Hepatocyte (in vitro differentiated cells): Measurements from ENCODE around the gene DNAJC16. TPM values are rescaled to one million over a fixed set of nuclear protein-coding genes. Genes with fewer than 3 reads are reported as not detected.

ENCODE experiments used
- DNase-seq: peaks from one replicate; pipeline ENCODE4 v3.0.0-alpha.2; 2016; ENCODE audit warnings: low spot score
- H2AFZ ChIP-seq: fragments of 200-600 bp; sonication (generic); 2 replicates; pipeline ENCODE4 v1.6.0; 2016; ENCODE audit warnings: antibody characterized with exemption, mild to moderate bottlenecking
- H3K27ac ChIP-seq: fragments of 200-600 bp; sonication (generic); 2 replicates; pipeline ENCODE4 v1.5.1; 2016; ENCODE audit warnings: mild to moderate bottlenecking
- H3K27me3 ChIP-seq: fragments of 200-600 bp; sonication (generic); 2 replicates; pipeline ENCODE4 v1.6.1; 2016
- H3K36me3 ChIP-seq: fragments of 200-600 bp; sonication (generic); replicated peaks from 2 replicates; pipeline ENCODE4 v1.5.1; 2016; ENCODE audit warnings: low read depth; ENCODE audit not compliant: insufficient read depth
- H3K4me1 ChIP-seq: fragments of 200-600 bp; sonication (generic); 2 replicates; pipeline ENCODE4 v1.5.1; 2016; ENCODE audit warnings: mild to moderate bottlenecking, moderate library complexity; ENCODE audit not compliant: insufficient read depth
- H3K4me2 ChIP-seq: fragments of 200-600 bp; sonication (generic); 2 replicates; pipeline ENCODE4 v1.6.0; 2016
- H3K4me3 ChIP-seq: fragments of 200-600 bp; sonication (generic); 2 replicates; pipeline ENCODE4 v1.5.1; 2016; ENCODE audit warnings: mild to moderate bottlenecking
- H3K79me2 ChIP-seq: fragments of 200-600 bp; sonication (generic); 2 replicates; pipeline ENCODE4 v1.6.0; 2017; ENCODE audit warnings: mild to moderate bottlenecking
- H3K9me2 ChIP-seq: fragments of 200-600 bp; sonication (generic); replicated peaks from 2 replicates; pipeline ENCODE4 v1.6.0; 2017; ENCODE audit warnings: mild to moderate bottlenecking; ENCODE audit not compliant: insufficient read depth
- H3K9me3 ChIP-seq: fragments of 200-600 bp; sonication (generic); 2 replicates; pipeline ENCODE4 v1.5.1; 2016; ENCODE audit warnings: low read depth, mild to moderate bottlenecking
- H4K20me1 ChIP-seq: fragments of 200-600 bp; sonication (generic); 2 replicates; pipeline ENCODE4 v1.6.0; 2016; ENCODE audit warnings: mild to moderate bottlenecking; ENCODE audit not compliant: insufficient read depth, poor library complexity, severe bottlenecking
- CTCF ChIP-seq: fragments of 200-600 bp; sonication (generic); IDR thresholded peaks from 2 replicates; pipeline ENCODE4 v1.5.1; 2016; ENCODE audit warnings: antibody characterized with exemption, mild to moderate bottlenecking; ENCODE audit not compliant: poor library complexity
- EZH2 ChIP-seq: fragments of 200-600 bp; sonication (generic); IDR thresholded peaks from 2 replicates; pipeline ENCODE4 v1.6.1; 2016; ENCODE audit warnings: antibody characterized with exemption, mild to moderate bottlenecking, borderline replicate concordance
- EZH2phosphoT487 ChIP-seq: fragments of 200-600 bp; sonication (generic); IDR thresholded peaks from one replicate; pipeline ENCODE4 v1.6.1; 2018; ENCODE audit warnings: antibody characterized with exemption, mild to moderate bottlenecking, low read depth, moderate library complexity; ENCODE audit not compliant: unreplicated experiment, severe bottlenecking
- WGBS: methylation state at CpG from one replicate; pipeline ENCODE4 v1.1.6; 2016; ENCODE audit warnings: low lambda C conversion rate; ENCODE audit errors: missing lambda C conversion rate; 5-methylcytosine and 5-hydroxymethylcytosine counted together
- polyA plus RNA-seq: library from polyadenylated mRNA; unstranded; fragments of >200 nt; fragmentation: Nextera tagmentation; extraction: Ambion mirVana; gene quantifications from 2 replicates; pipeline ENCODE4 v1.2.1, GENCODE V29; 2016
- total RNA-seq: library from RNA; depleted of rRNA; stranded (reverse); fragments of >200 nt; gene quantifications from 2 replicates; pipeline ENCODE4 v1.2.3, GENCODE V29; 2014

The DNAJC16 gene
- total and polyA plus RNA-seq, 2 experiments from 2014 or later, result 9.6 to 21.1 TPM

DNA sequence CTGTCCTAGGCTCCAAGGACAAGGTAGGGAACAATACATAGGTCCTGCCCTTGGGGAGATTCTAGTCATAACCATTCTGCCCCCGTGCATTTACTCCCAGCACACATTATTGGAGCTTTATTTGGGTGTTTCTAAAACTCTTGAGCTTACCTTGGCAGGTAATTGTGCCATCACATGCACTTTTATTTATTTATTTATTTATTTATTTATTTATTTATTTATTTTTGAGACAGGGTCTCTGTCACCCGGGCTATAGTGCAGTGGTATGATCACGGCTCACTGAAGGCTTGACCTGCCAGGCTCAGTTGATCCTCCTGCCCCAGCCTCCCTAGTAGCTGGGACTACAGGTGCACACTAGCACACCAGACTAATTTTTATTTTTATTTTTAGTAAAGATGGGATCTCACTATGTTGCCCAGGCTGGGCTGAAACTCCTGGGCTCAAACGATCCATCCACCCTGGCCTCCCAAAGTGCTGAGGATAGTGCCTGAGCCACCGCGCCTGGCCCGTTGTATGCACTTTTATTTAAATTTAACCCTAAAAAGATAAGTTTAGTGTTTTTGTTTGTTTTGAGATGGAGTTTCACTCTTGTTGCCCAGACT lies 49.0 kb downstream of the DNAJC16 start:
- Histone ChIP-seq H3K79me2 (no peaks in the 10 kb centered on the region), H4K20me1 (no peaks in the 10 kb centered on the region), H3K27ac (no peak overlapping the region), H3K4me2 (no peak overlapping the region), H3K9me3 (no peaks in the 10 kb centered on the region), H3K27me3 (no peaks in the 10 kb centered on the region), H2AFZ (no peak overlapping the region), H3K4me3 (no peak overlapping the region), H3K9me2 (no peaks in the 10 kb centered on the region), H3K4me1 (no peaks in the 10 kb centered on the region), H3K36me3 (no peaks in the 10 kb centered on the region)
- DNase-seq, result no peak
- 97% methylated on average over 7 of the region's 7 CpGs for whole genome bisulfite sequencing
- TF ChIP-seq EZH2phosphoT487 (no peak), CTCF (no peak), EZH2 (no peak)

DNA sequence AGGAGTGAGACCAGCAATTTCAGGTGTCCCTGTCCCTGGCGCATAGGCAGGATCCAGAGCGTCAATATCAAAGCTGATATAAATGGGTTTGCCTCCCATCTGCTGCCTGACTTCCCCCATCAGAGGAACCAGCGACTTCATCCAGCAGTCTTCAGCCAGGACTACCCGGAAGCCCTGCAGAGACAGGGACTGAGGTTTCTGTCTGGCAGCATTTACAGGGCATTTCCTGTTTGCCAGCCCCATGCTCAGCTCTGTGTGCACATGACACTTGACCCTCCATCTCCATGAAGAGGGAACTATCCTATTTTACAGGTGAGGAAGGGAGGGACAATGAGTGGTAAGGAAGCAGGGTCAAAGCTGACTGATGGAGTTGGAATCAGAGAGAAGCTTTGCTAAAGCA lies 51.0 kb downstream of the DNAJC16 start:
- DNase-seq, result no peak
- Histone ChIP-seq H4K20me1 (no peaks in the 10 kb centered on the region), H3K4me1 (no peaks in the 10 kb centered on the region), H3K9me3 (no peaks in the 10 kb centered on the region), H3K36me3 (no peaks in the 10 kb centered on the region), H2AFZ (no peak overlapping the region), H3K79me2 (no peaks in the 10 kb centered on the region), H3K9me2 (no peaks in the 10 kb centered on the region), H3K4me3 (no peak overlapping the region), H3K4me2 (no peak overlapping the region), H3K27me3 (no peaks in the 10 kb centered on the region), H3K27ac (no peak overlapping the region)
- no peak for TF ChIP-seq EZH2
- TF ChIP-seq EZH2phosphoT487, result no peak
- no peak for TF ChIP-seq CTCF
- WGBS, result 93% methylated on average over 4 of the region's 4 CpGs

GRCh38 chr1:15578921-15579682 lies 52.5 kb downstream of the DNAJC16 start:
- 89% methylated on average over 16 of the region's 16 CpGs for WGBS

More at GRCh38 chr1:15578921-15579682, 52.5 kb downstream of the DNAJC16 start:
- Histone ChIP-seq H3K27me3 (no peaks in the 10 kb centered on the region), H2AFZ (no peak overlapping the region), H3K79me2 (peaks cover 7% of the 10 kb centered on the region), H3K27ac (no peak overlapping the region), H4K20me1 (no peaks in the 10 kb centered on the region), H3K36me3 (no peaks in the 10 kb centered on the region), H3K9me3 (no peaks in the 10 kb centered on the region), H3K4me2 (no peak overlapping the region), H3K9me2 (no peaks in the 10 kb centered on the region), H3K4me3 (no peak overlapping the region), H3K4me1 (no peaks in the 10 kb centered on the region)
- no peak for DNase-seq
- TF ChIP-seq EZH2phosphoT487 (no peak), EZH2 (no peak), CTCF (no peak)
